Measurements from ENCODE around the gene PDHA2.
"Not testable (repeated sequence)": the region's sequence is repeated elsewhere in the genome, so short reads cannot be mapped to it uniquely, and the experiment has no call there.

PDHA2 gene

DNA sequence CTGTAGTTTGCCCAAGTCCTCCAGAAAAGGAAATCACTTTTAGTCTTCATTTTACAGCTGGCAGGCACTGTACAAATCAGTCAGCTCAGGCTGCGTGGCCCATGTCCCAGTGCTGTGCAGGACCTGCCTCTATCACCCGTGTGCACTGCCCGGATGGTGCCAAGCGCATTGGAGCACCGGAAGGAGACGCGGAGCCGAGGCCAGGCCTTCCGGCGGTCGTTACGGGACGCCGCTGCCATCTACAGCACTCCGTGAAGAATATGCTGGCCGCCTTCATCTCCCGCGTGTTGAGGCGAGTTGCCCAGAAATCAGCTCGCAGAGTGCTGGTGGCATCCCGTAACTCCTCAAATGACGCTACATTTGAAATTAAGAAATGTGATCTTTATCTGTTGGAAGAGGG, at the start of gene PDHA2:
PDHA2 (plus strand) TSS at position 203 of the 400 bp plus-strand sequence; CDS start at position 261, 58 bp downstream.
- DNase-seq (ENCODE audit: low spot score), result no peak

- DNase-seq (ENCODE audit: low spot score), result no peak
These were observed 41.9 kb upstream of the PDHA2 start for GRCh38 chr4:95798003-95798402.

DNA sequence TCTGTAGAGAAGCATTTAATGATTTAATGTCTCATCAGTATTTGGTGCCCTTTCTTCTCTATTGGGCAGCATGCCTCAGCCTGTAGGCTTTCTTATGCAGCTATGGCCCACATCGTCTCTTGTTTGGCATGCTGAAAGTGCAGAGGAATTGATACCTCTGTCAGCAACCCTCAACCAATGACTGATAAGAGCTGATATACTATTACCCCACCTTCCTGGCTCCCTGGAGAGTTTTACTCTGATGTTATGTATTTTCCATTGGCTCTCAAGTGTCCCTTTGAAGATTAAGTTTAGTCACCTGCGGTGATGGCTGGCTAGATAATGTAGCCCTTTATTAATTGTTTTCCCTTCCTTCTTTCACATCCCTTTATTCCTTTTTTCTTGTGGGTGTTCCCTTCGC, 41.2 kb upstream of the PDHA2 start:
- no peak for DNase-seq (ENCODE audit: low spot score)

GRCh38 chr4:95821867-95822266, 18.0 kb upstream of the PDHA2 start:
- no peak for DNase-seq (ENCODE audit: low spot score)

GRCh38 chr4:95825546-95825945, 14.3 kb upstream of the PDHA2 start:
- no peak for DNase-seq (ENCODE audit: low spot score)

DNA sequence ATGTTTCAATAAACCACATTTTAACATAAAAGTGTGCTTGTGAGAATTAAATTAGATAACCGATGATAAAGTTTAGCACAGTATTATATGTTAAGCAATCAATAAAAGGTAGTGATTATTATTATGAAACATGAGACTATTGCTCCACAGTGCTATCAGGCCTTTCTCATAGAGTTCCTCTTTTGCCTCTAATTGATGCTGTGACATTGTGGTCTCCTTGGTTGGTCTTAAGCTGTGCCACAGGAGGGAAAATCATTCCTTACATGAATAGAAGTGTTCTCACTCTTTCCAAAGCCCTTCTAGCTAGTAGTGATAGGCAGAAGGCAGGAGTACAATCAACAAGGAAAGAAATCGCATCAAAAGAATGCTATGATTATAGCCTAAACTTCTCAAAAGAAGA, 9.2 kb upstream of the PDHA2 start:
- DNase-seq (ENCODE audit: low spot score), result no peak

- no peak for DNase-seq (ENCODE audit: low spot score)
These were observed 8.7 kb upstream of the PDHA2 start for GRCh38 chr4:95831166-95831565.

DNA sequence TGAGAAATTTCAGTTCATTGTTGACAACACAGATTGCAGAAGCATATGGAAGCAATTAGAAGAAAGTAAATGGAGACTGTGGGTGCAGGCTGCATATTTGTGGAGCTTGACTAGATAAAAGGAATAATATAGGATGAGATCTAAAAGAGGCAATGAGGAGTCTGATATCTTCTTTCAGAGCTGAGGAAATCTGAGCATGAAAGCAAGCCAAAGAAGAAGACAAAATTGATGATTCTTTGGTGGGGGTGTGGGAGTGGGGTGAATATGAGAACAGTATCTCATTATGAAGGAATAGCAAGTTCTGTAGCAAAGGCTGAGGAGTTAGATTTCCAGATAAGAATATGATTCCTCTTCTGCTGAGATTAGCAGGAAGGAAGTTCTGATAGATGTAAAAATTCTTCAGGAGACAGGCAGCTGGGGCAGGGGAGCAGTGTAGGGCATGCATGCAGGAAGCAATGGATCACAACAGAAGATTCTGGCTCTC, 6.1 kb upstream of the PDHA2 start:
- no peak for DNase-seq (ENCODE audit: low spot score)

DNA sequence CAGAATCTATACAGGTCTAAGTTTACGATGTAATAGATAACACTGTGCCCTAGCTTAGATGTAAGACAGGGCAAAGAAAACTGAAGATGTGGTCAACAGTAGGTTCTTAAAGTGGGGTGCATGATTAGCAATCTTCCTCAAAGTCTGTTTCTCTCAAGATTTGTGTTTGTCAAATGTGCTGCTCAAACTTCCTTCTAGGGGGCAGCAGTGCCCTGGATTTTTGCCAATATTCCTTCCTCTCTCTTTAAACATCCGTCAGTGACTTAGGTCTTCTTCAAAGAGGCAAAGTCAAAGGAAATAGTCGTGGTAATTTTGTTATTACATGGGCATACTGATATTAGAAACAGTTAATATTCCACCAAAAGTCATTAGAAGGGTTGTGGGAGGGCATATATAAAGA, 4.2 kb upstream of the PDHA2 start:
- no peak for DNase-seq (ENCODE audit: low spot score)

GRCh38 chr4:95838192-95838591, 1.7 kb upstream of the PDHA2 start:
- no peak for DNase-seq (ENCODE audit: low spot score)

GRCh38 chr4:95847908-95848460, 8.1 kb downstream of the PDHA2 start:
- no peak for DNase-seq (ENCODE audit: low spot score)

- no peak for DNase-seq (ENCODE audit: low spot score)
These were observed 10.3 kb downstream of the PDHA2 start for GRCh38 chr4:95850161-95850560.

DNA sequence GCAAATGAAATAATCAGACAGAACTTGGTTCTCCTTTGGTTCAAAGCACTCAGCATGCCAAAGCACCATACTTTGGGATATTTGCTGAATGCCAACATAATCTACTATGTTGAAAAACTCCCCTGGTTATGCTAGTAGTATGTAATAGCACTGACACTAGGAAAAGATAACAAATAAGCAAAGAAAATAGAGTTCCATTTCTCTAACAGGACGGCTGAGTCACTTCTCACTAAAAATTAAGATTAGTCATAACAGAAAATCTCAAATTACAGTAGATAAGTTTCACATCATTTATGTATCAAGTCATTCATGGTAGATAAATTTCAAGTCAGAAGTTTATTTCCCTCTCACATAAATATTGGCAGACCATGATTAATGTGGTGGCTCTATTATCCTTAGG, 17.9 kb downstream of the PDHA2 start:
- DNase-seq (ENCODE audit: low spot score), result no peak

DNA sequence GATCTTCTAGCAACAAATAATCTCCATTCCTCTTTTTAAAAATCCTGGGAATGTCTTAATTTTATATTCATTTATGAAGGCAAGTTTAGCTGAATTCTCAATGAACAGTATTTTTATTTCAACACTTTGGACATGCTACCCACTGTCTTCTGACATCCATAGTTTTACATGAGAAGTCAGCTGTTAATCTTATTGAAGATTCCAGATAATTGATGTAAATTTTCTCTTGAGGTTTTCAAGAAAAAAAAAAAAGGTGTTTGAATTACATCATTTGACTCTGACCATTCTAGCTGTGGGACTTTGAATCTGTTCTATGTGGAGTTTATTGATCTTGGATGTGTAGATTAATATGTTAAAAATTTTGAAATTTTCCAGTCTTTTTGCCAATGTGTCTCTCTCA, 28.0 kb downstream of the PDHA2 start:
- DNase-seq (ENCODE audit: low spot score), result no peak

- not testable (repeated sequence) for DNase-seq (ENCODE audit: low spot score)
These were observed 29.5 kb downstream of the PDHA2 start for GRCh38 chr4:95869414-95869813.

DNA sequence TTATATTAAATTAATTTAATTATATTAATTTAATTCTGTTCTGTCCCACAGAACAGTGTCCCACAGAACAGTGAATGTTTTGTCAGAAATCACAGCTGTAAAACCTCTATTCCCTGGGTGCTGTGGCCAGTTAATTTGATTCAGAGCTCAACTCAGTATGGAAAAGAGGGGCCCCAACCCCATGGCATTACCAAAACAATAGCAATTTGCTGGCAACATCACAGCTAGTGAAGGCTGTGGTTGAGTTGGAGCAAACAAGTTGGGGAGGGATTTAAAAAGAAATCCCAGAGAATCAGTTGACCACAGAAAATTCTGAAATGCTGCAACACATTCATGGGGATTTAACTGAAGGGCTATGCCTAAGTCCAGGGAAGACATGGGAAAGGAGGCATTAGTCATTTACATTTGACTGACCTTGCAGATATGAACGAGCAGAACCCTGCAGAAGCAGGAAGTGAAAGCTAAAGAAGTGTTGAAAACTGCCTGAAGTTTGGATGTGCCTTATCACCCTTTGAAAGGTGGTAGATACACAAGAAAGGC, 30.1 kb downstream of the PDHA2 start:
- DNase-seq (ENCODE audit: low spot score), result no peak

- no peak for DNase-seq (ENCODE audit: low spot score)
These were observed 37.7 kb downstream of the PDHA2 start for GRCh38 chr4:95877636-95878035.

GRCh38 chr4:95887551-95887950, 47.7 kb downstream of the PDHA2 start:
- no peak for DNase-seq (ENCODE audit: low spot score)

GRCh38 chr4:95889662-95890061, 49.8 kb downstream of the PDHA2 start:
- no peak for DNase-seq (ENCODE audit: low spot score)

All from hematopoietic multipotent progenitor cell treated with erythropoietin and hydrocortisone succinate and interleukin-3 and kit ligand, for 17 days (in vitro differentiated cells).